ENCODE measurements around the gene MAML3.

DNA sequence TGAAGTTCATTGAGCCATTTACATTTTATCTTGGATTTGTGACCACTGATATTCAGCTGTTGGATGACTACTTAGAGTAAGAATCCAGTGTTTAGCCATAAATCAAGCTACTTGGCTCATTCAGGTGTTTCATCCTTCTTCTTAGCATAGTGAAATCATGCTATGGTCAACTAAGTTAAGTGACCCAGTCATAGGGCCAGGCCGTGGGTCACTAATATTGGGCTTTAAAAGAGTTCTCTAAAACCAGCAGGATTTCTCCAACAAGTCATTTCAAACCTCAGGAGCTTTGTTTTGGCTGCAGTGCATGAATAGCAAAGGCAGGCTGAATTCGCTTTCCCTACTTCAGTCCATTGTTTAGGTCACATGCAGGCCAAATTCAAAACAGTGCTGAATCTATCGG lies 181.0 kb downstream of the MAML3 start:
- TF ChIP-seq, protein P1, sequence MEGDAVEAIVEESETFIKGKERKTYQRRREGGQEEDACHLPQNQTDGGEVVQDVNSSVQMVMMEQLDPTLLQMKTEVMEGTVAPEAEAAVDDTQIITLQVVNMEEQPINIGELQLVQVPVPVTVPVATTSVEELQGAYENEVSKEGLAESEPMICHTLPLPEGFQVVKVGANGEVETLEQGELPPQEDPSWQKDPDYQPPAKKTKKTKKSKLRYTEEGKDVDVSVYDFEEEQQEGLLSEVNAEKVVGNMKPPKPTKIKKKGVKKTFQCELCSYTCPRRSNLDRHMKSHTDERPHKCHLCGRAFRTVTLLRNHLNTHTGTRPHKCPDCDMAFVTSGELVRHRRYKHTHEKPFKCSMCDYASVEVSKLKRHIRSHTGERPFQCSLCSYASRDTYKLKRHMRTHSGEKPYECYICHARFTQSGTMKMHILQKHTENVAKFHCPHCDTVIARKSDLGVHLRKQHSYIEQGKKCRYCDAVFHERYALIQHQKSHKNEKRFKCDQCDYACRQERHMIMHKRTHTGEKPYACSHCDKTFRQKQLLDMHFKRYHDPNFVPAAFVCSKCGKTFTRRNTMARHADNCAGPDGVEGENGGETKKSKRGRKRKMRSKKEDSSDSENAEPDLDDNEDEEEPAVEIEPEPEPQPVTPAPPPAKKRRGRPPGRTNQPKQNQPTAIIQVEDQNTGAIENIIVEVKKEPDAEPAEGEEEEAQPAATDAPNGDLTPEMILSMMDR (IDR thresholded peaks at IDR 0.05) = no peak
- TF ChIP-seq POLR2AphosphoS5 (IDR thresholded peaks at IDR 0.05) = peak in 1 of 3 donors; percentile 40
